GM10847 (cell line): ENCODE measurements around the gene SNCAIP.

ENCODE experiments used
- POLR2A ChIP-seq: IDR thresholded peaks from 2 replicates; pipeline ENCODE4 v1.6.1; 2011; ENCODE audit not compliant: insufficient read length; ENCODE audit errors: extremely low read depth

The SNCAIP gene

GRCh38 chr5:122400341-122400740 lies 88.3 kb downstream of the SNCAIP start:
- no peak for TF ChIP-seq POLR2A

- no peak for TF ChIP-seq POLR2A
These were observed 88.9 kb downstream of the SNCAIP start for GRCh38 chr5:122400938-122401337.

GRCh38 chr5:122401976-122402725 lies 90.1 kb downstream of the SNCAIP start:
- TF ChIP-seq POLR2A: no peak

- TF ChIP-seq POLR2A: no peak
These were observed 91.1 kb downstream of the SNCAIP start for GRCh38 chr5:122402955-122403685.

GRCh38 chr5:122404018-122404417 lies 92.0 kb downstream of the SNCAIP start:
- no peak for TF ChIP-seq POLR2A

- TF ChIP-seq POLR2A: no peak
These were observed 92.8 kb downstream of the SNCAIP start for GRCh38 chr5:122404653-122405362.

- TF ChIP-seq POLR2A: no peak
These were observed 93.7 kb downstream of the SNCAIP start for GRCh38 chr5:122405751-122406150.

GRCh38 chr5:122406181-122406580 lies 94.1 kb downstream of the SNCAIP start:
- TF ChIP-seq POLR2A: no peak

- TF ChIP-seq POLR2A: no peak
These were observed 96.7 kb downstream of the SNCAIP start for GRCh38 chr5:122408592-122409224.

- no peak for TF ChIP-seq POLR2A
These were observed 100.9 kb downstream of the SNCAIP start for GRCh38 chr5:122412966-122413365.

- TF ChIP-seq POLR2A: no peak
These were observed 101.7 kb downstream of the SNCAIP start for GRCh38 chr5:122413722-122414121.

- TF ChIP-seq POLR2A: no peak
These were observed 103.2 kb downstream of the SNCAIP start for GRCh38 chr5:122415030-122415800.

GRCh38 chr5:122415801-122416120 lies 103.7 kb downstream of the SNCAIP start:
- no peak for TF ChIP-seq POLR2A

- TF ChIP-seq POLR2A: no peak
These were observed 107.3 kb downstream of the SNCAIP start for GRCh38 chr5:122419142-122419894.

- TF ChIP-seq POLR2A: no peak
These were observed 108.1 kb downstream of the SNCAIP start for GRCh38 chr5:122420091-122420490.
